ENCODE data around the gene MROH9.

DNA sequence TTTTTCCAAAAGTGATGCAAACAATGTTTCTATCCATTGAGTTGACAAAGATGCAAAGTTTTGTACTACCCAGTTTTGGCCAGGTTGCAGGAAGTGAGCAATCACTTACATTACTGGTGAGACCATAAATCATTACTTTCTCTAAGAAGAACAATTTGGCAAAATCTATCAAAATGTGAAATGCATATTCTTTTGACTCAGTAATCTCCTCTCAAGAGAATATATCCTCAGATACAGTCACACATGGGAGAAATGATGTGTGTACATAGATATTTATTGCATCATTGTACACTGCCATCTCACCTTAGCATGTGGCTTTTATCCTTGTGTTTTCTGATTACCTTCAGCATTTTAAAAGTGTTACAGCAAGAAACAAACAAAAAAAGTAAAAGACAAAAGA lies 103.0 kb downstream of the MROH9 start:
- TF ChIP-seq EP300 (IDR thresholded peaks at IDR 0.05) (no peak), CTCF (IDR thresholded peaks at IDR 0.05) (no peak), POLR2A (IDR thresholded peaks at IDR 0.05; ENCODE audit: low read depth) (no peak)
